A549 (cell line): ENCODE results near the gene DIAPH2. TPM values are rescaled to one million over a fixed set of nuclear protein-coding genes. Genes with fewer than 3 reads are reported as not detected.

ENCODE experiments used
- ATAC-seq, 2 experiments: fragments of 200-7000 bp in 1 of 2; fragments of >200 bp in 1 of 2; cut with Nextera tagmentation in 1 of 2; cut with Tn5 transposase in 1 of 2; 3 replicates each; pipeline versions ENCODE4 v1.8.0 to v1.9.1; 2018 to 2020; ENCODE audit warnings: mild to moderate bottlenecking in 1 of 2, moderate library complexity in 1 of 2
- CTCF ChIA-PET: fragments of 300-600 bp; sonication (Branson Sonifier 250); formaldehyde crosslinking; extraction: SDS; loops from one replicate; lab custom pipeline; 2021; ENCODE audit warnings: antibody characterized with exemption, inconsistent platforms; lab: Yijun Ruan, JAX
- POLR2A ChIA-PET: fragments of 350-600 bp; formaldehyde crosslinking; extraction: SDS; loops from one replicate; lab custom pipeline; 2021; ENCODE audit warnings: antibody characterized with exemption, inconsistent platforms; lab: Yijun Ruan, JAX
- DNase-seq, 2 experiments: peaks; one replicate each; pipeline versions ENCODE4 v3.0.0 to v3.0.0-alpha.2; 2011 to 2016; ENCODE audit warnings: low read depth in 1 of 2, low spot score in 1 of 2
- FAIRE-seq: peaks from 2 replicates; lab custom pipeline; 2011; peaks lifted over from hg19 to GRCh38; lab: Jason Lieb, UNC
- H3K27ac ChIP-seq, 2 experiments: fragments of >200 bp; sonication (Bioruptor Twin); formaldehyde crosslinking; 3 replicates each; pipeline ENCODE4 v1.5.1; 2016 to 2017
- H3K4me1 ChIP-seq: fragments of >200 bp; sonication (Bioruptor Twin); formaldehyde crosslinking; 3 replicates; pipeline ENCODE4 v1.6.1; 2016
- H3K4me2 ChIP-seq: fragments of >200 bp; sonication (Bioruptor Twin); formaldehyde crosslinking; 3 replicates; pipeline ENCODE4 v1.6.1; 2016
- H3K4me3 ChIP-seq: fragments of >200 bp; sonication (Bioruptor Twin); formaldehyde crosslinking; 3 replicates; pipeline ENCODE4 v1.5.1; 2016
- H3K9me3 ChIP-seq: fragments of >200 bp; sonication (Bioruptor Twin); formaldehyde crosslinking; 3 replicates; pipeline ENCODE4 v1.6.1; 2016
- CHD2 ChIP-seq: fragments of 150-350 bp; IDR thresholded peaks from 2 replicates; pipeline ENCODE4 v1.6.1; 2014; ENCODE audit warnings: low read length; ENCODE audit not compliant: partially characterized antibody
- CHD4 ChIP-seq: fragments of 200-600 bp; sonication (generic); IDR thresholded peaks from 2 replicates; pipeline ENCODE4 v1.6.1; 2016; ENCODE audit warnings: antibody characterized with exemption, mild to moderate bottlenecking, borderline replicate concordance
- EHF ChIP-seq: fragments of 250-450 bp; sonication (Bioruptor Pico); IDR thresholded peaks from 2 replicates; pipeline ENCODE4 v1.5.0; 2020; ENCODE audit warnings: mild to moderate bottlenecking
- EHMT2 ChIP-seq: fragments of 200-600 bp; sonication (generic); IDR thresholded peaks from 2 replicates; pipeline ENCODE4 v1.6.1; 2016; ENCODE audit warnings: antibody characterized with exemption, low read depth, mild to moderate bottlenecking, moderate library complexity
- EP300 ChIP-seq, 2 experiments: fragments of >200 bp; sonication (Bioruptor Twin); formaldehyde crosslinking; IDR thresholded peaks; 2 replicates in 1 of 2; 3 replicates in 1 of 2; pipeline ENCODE4 v1.6.1; 2016 to 2017
- FOSL2 ChIP-seq, 2 experiments: fragments of 450-650 bp in 1 of 2; fragments of >200 bp in 1 of 2; sonication (Bioruptor Twin) in 1 of 2; formaldehyde crosslinking; IDR thresholded peaks; 2 replicates each; pipeline versions ENCODE4 v1.5.0 to v1.6.1; 2016 to 2020; ENCODE audit warnings: mild to moderate bottlenecking in 1 of 2, moderate library complexity in 1 of 2
- HDAC2 ChIP-seq: fragments of 200-600 bp; sonication (generic); IDR thresholded peaks from 2 replicates; pipeline ENCODE4 v1.6.1; 2016
- HOXA7 ChIP-seq: fragments of 250-450 bp; sonication (Bioruptor Pico); IDR thresholded peaks from 2 replicates; pipeline ENCODE4 v1.5.0; 2020; ENCODE audit warnings: mild to moderate bottlenecking, moderate library complexity
- HOXB5 ChIP-seq: fragments of 250-450 bp; sonication (Bioruptor Pico); IDR thresholded peaks from 2 replicates; pipeline ENCODE4 v1.5.0; 2020; ENCODE audit warnings: mild to moderate bottlenecking, moderate library complexity
- KDM5A ChIP-seq: fragments of 200-600 bp; sonication (generic); IDR thresholded peaks from 2 replicates; pipeline ENCODE4 v1.6.1; 2016; ENCODE audit warnings: antibody characterized with exemption, mild to moderate bottlenecking
- MAFK ChIP-seq: fragments of 450-650 bp; IDR thresholded peaks from 2 replicates; pipeline ENCODE4 v1.6.1; 2014; ENCODE audit not compliant: partially characterized antibody
- MAZ ChIP-seq: fragments of 150-350 bp; IDR thresholded peaks from 2 replicates; pipeline ENCODE4 v1.6.1; 2014; ENCODE audit warnings: antibody characterized with exemption, low read depth, low read length, borderline replicate concordance
- MYC ChIP-seq: IDR thresholded peaks from 2 replicates; pipeline ENCODE4 v1.6.1; 2012; ENCODE audit warnings: mild to moderate bottlenecking, inconsistent platforms, low read length, improper control_type of control experiment, borderline replicate concordance
- NPAS2 ChIP-seq: fragments of 250-450 bp; sonication (Bioruptor Pico); IDR thresholded peaks from 2 replicates; pipeline ENCODE4 v1.8.0; 2022; ENCODE audit warnings: mild to moderate bottlenecking, moderate library complexity, borderline replicate concordance
- NR3C1 ChIP-seq: fragments of >200 bp; sonication (Bioruptor Twin); formaldehyde crosslinking; IDR thresholded peaks from 3 replicates; pipeline ENCODE4 v1.6.1; 2017
- POLR2AphosphoS2 ChIP-seq: conservative IDR thresholded peaks from 2 replicates; pipeline ENCODE4 v1.6.1; 2012; ENCODE audit warnings: low read length, improper control_type of control experiment, inconsistent platforms
- SMC3 ChIP-seq: fragments of >200 bp; sonication (Bioruptor Twin); formaldehyde crosslinking; IDR thresholded peaks from 3 replicates; pipeline ENCODE4 v1.6.1; 2018; ENCODE audit warnings: inconsistent platforms
- SREBF2 ChIP-seq: fragments of 450-650 bp; IDR thresholded peaks from 2 replicates; pipeline ENCODE4 v1.6.1; 2014; ENCODE audit warnings: mild to moderate bottlenecking, moderate library complexity
- TFCP2L1 ChIP-seq: fragments of 250-450 bp; sonication (Bioruptor Pico); IDR thresholded peaks from 2 replicates; pipeline ENCODE4 v1.5.0; 2021; ENCODE audit warnings: mild to moderate bottlenecking
- ZC3H11A ChIP-seq: fragments of 450-650 bp; IDR thresholded peaks from 2 replicates; pipeline ENCODE4 v1.6.1; 2014; ENCODE audit warnings: antibody characterized with exemption, mild to moderate bottlenecking
- ZFP36 ChIP-seq: fragments of 450-650 bp; IDR thresholded peaks from 2 replicates; pipeline ENCODE4 v1.6.1; 2014; ENCODE audit warnings: borderline replicate concordance; ENCODE audit not compliant: partially characterized antibody
- WGBS: methylation state at CpG from one replicate; pipeline ENCODE4 v1.1.6; 2017; ENCODE audit errors: missing lambda C conversion rate; 5-methylcytosine and 5-hydroxymethylcytosine counted together
- polyA plus RNA-seq, 4 experiments: library from polyadenylated mRNA; depleted of rRNA in 3 of 4; stranded (reverse); fragments of >200 nt; fragmentation: RNase III in 1 of 4; extraction: RNeasy Plus Mini Kit Qiagen cat#74134 plus additional on column Dnase treatment in 1 of 4; gene quantifications; 2 replicates in 3 of 4; 3 replicates in 1 of 4; pipeline ENCODE4 v1.2.3, GENCODE V29; 2011 to 2017
- TF ChIP-seq, protein P1 (sequence below): fragments of 200-600 bp; sonication (generic); IDR thresholded peaks from 2 replicates; pipeline ENCODE4 v1.6.1; 2016; ENCODE audit warnings: antibody characterized with exemption, mild to moderate bottlenecking, moderate library complexity
- TF ChIP-seq, protein P2 (sequence below): IDR thresholded peaks from 2 replicates; pipeline ENCODE4 v1.6.1; 2012; ENCODE audit warnings: low read depth, borderline replicate concordance
- TF ChIP-seq, protein P3 (sequence below): fragments of >200 bp; sonication (Bioruptor Twin); formaldehyde crosslinking; IDR thresholded peaks from 3 replicates; pipeline ENCODE4 v1.6.1; 2016

Gene DIAPH2
- polyA plus RNA-seq, 2 of the 4 experiments (the other 2 are of a cell fraction) = 3.7 to 10.0 TPM

DNA sequence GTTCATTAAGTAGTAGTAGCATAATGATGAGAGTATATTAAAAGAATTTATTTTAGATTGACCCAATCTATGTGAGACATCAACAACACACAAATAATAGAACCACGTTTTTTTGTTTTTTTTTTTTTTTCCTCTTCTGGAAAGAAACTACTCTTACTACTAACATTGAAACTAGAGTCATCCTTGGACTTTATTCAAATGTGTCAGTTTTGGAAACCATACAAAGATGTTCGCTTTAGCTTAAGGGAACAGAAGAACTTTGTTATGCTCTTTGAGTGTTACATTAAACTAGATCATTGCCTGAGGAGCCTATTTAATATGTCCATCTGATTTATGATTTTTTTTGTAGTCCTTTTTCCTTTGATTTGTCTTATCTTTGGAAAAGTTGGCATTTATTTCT, 365.8 kb downstream of the DIAPH2 start (continued):
- TF ChIP-seq, protein P1, sequence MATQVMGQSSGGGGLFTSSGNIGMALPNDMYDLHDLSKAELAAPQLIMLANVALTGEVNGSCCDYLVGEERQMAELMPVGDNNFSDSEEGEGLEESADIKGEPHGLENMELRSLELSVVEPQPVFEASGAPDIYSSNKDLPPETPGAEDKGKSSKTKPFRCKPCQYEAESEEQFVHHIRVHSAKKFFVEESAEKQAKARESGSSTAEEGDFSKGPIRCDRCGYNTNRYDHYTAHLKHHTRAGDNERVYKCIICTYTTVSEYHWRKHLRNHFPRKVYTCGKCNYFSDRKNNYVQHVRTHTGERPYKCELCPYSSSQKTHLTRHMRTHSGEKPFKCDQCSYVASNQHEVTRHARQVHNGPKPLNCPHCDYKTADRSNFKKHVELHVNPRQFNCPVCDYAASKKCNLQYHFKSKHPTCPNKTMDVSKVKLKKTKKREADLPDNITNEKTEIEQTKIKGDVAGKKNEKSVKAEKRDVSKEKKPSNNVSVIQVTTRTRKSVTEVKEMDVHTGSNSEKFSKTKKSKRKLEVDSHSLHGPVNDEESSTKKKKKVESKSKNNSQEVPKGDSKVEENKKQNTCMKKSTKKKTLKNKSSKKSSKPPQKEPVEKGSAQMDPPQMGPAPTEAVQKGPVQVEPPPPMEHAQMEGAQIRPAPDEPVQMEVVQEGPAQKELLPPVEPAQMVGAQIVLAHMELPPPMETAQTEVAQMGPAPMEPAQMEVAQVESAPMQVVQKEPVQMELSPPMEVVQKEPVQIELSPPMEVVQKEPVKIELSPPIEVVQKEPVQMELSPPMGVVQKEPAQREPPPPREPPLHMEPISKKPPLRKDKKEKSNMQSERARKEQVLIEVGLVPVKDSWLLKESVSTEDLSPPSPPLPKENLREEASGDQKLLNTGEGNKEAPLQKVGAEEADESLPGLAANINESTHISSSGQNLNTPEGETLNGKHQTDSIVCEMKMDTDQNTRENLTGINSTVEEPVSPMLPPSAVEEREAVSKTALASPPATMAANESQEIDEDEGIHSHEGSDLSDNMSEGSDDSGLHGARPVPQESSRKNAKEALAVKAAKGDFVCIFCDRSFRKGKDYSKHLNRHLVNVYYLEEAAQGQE = no peak
- TF ChIP-seq EHMT2 (no peak), EP300 (IDR thresholded peaks at IDR 0.05) (no peak), KDM5A (no peak), HOXB5 (no peak), TFCP2L1 (CRISPR knock-in tag) (no peak), MAZ (no peak), SREBF2 (no peak)

DNA sequence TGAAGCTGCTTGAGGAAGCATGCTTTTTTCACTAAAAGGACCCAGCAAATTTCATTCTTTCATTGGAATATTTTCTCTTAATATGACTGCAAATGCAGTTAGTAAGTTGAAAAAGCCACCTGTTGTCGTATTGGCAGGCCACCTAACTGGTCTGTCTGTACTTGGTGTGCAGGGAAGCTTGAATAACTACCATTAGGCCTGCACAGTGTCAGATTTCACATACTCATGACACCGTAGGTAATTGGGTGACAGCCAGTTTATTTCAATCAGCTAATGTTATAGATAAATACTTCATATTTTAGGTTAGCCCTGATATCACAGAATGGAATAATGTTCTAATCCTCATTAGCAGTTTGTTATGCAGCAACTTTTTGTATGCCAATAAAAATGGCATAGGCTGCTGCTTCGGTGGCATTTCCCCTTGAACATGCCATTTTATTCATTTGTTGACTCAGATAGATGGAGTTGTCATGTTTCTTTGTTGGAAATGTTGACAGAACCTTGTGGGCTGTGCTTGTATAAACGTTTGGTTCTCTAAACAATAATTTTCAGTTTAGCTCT, 372.8 kb downstream of the DIAPH2 start:
- Histone ChIP-seq H3K4me1 (no peaks in the 10 kb centered on the region), H3K27ac (no peak overlapping the region)
- 39% methylated on average over 4 of the region's 4 CpGs for WGBS
- ATAC-seq (no peak), FAIRE-seq (no peak)
- CTCF ChIA-PET = no interaction called here
- POLR2A ChIA-PET = no interaction called here
- TF ChIP-seq POLR2AphosphoS2 = no peak
- no peak for TF ChIP-seq MYC
- TF ChIP-seq, all 56 proteins: peak for 0
- no peak overlapping the region for H3K4me2 ChIP-seq
- no peak for DNase-seq
- H3K4me3 ChIP-seq = no peak overlapping the region
- no peaks in the 10 kb centered on the region for H3K9me3 ChIP-seq

DNA sequence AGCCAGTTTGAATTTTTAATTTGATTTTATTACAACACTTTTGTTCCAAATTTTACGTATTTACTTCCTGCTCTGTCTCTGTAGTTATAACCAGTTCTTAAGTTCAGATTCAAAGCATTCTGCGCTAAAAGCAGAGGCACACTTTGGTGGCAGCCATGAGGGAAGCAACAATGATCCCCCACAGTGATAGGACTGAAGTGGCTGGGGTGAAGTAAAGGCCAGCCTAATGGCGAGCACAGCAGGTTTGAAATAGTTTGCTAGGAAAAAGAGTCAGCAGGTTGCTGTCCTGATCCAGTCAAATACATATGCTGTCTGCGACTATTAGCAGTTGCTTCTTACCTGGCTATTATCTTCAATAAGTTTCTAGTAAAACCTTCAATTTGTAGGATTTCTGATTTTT, 375.4 kb downstream of the DIAPH2 start:
- CTCF ChIA-PET = no interaction called here
- H3K9me3 ChIP-seq = no peaks in the 10 kb centered on the region
- POLR2A ChIA-PET = no interaction called here
- no peak overlapping the region for H3K27ac ChIP-seq
- DNase-seq = no peak
- no peaks in the 10 kb centered on the region for H3K4me1 ChIP-seq
- TF ChIP-seq HOXA7 (no peak), NPAS2 (CRISPR knock-in tag) (no peak), MAZ (no peak), HDAC2 (no peak), ZFP36 (no peak), CHD2 (no peak), FOSL2 (IDR thresholded peaks at IDR 0.05) (no peak), FOSL2 (CRISPR knock-in tag; IDR thresholded peaks at IDR 0.05) (no peak), CHD4 (no peak), SMC3 (no peak), POLR2AphosphoS2 (no peak), KDM5A (no peak), ZC3H11A (no peak), NR3C1 (no peak), HOXB5 (no peak), MAFK (no peak), TFCP2L1 (CRISPR knock-in tag) (no peak), EHF (CRISPR knock-in tag) (no peak)
- TF ChIP-seq, protein P1 = no peak
- TF ChIP-seq, protein P2, sequence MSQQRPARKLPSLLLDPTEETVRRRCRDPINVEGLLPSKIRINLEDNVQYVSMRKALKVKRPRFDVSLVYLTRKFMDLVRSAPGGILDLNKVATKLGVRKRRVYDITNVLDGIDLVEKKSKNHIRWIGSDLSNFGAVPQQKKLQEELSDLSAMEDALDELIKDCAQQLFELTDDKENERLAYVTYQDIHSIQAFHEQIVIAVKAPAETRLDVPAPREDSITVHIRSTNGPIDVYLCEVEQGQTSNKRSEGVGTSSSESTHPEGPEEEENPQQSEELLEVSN = no peak
- TF ChIP-seq, protein P3, sequence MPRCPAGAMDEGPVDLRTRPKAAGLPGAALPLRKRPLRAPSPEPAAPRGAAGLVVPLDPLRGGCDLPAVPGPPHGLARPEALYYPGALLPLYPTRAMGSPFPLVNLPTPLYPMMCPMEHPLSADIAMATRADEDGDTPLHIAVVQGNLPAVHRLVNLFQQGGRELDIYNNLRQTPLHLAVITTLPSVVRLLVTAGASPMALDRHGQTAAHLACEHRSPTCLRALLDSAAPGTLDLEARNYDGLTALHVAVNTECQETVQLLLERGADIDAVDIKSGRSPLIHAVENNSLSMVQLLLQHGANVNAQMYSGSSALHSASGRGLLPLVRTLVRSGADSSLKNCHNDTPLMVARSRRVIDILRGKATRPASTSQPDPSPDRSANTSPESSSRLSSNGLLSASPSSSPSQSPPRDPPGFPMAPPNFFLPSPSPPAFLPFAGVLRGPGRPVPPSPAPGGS = no peak
- 89% methylated on average over 4 of the region's 4 CpGs for WGBS
- no peak for FAIRE-seq
- H3K4me2 ChIP-seq = no peak overlapping the region
- no peak overlapping the region for H3K4me3 ChIP-seq
- no peak for ATAC-seq
